IPS-11a (cell line): ENCODE measurements around the gene PAQR8.
"Not testable (repeated sequence)": the region's sequence is repeated elsewhere in the genome, so short reads cannot be mapped to it uniquely, and the experiment has no call there.

Experiments
- H3K4me3 ChIP-seq: one replicate; pipeline ENCODE4 v1.5.1; 2013; ENCODE audit warnings: low read depth, low read length, control low read depth

PAQR8 gene

GRCh38 chr6:52405243-52405642 is 43.3 kb downstream of the PAQR8 start:
- H3K4me3 ChIP-seq, result no peak overlapping the region

DNA sequence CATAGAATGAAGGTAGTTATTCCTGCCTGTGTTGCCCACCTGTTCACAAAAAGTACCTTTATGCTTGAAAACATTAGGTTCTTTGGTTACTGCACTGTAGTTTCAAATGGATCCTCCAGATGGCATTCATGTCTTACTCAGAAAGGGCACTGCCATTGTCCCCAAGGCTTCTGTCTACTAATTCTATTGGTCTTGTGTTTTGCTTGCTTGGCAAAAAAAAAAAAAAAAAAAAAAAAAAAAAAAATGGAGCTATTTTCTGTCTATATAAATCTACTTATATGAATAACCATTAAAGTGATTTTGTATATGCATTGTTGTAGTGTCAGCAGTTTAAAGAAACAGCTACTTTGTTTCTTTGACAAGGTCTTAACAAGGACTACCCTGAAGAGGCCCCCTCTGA is 45.5 kb downstream of the PAQR8 start:
- no peak overlapping the region for H3K4me3 ChIP-seq

DNA sequence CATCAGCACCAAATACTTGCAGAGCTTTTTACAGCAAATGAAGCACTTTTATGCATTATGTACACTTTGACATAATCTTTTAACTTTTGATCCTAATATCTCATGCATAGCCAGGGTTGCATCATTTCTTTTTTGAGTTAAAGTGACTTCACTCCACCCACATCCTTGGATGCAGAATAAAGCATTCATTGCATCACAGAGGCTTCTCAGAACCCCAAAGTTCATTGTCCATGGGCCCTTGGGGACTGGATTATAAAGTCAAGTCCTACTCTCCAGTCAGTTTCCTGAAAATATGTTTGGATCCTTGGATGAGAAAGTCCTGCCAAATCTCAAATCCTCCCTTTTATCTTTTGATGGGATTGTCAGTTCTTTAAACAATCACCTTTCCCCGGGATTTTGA is 47.5 kb downstream of the PAQR8 start:
- H3K4me3 ChIP-seq, result no peak overlapping the region

- H3K4me3 ChIP-seq, result no peak overlapping the region
Measured at GRCh38 chr6:52410979-52411378, 49.0 kb downstream of the PAQR8 start.

DNA sequence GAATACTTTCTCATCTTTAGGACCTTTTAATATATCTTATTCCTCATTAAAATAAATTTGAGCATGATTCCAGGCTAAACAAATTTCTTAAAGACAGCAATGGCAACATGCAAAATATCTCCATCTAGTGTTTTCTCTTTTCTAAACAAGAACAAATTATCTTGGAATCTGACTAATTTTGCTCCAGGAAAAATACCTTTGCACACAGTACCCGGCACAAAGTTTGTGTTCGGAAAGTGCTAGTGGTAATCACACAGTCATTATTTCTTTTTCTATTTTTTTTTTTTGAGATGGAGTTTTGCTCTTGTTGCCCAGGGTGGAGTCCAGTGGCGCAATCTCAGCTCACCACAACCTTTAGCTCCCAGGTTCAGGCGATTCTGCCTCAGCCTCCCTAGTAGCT is 50.0 kb downstream of the PAQR8 start:
- no peak overlapping the region for H3K4me3 ChIP-seq

- no peak overlapping the region for H3K4me3 ChIP-seq
Measured at GRCh38 chr6:52415333-52415732, 53.4 kb downstream of the PAQR8 start.

GRCh38 chr6:52415917-52416628 is 54.1 kb downstream of the PAQR8 start:
- no peak overlapping the region for H3K4me3 ChIP-seq

GRCh38 chr6:52416629-52417151 is 54.7 kb downstream of the PAQR8 start:
- H3K4me3 ChIP-seq, result no peak overlapping the region

DNA sequence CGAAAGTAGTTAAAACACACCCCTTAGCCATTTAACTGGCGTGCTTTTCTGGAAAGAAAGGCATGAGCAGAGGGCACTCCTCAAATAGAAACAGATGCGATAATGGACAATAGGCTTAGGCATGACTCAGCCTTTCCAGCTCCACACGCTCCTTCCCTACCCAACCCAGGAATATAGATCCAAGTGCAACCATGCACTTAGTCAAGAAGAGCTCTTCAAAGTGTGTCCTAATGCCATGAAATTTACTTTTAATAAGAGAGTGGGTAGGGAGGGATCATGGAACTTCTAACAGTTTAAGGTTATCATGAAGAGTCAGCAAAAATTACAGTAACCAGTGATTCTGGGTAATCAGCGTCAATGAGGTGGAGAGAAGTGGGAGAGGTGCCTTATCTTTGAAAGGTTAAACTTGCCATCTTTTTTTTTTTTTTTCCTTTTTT is 55.7 kb downstream of the PAQR8 start:
- no peak overlapping the region for H3K4me3 ChIP-seq

GRCh38 chr6:52418606-52419005 is 56.7 kb downstream of the PAQR8 start:
- H3K4me3 ChIP-seq, result no peak overlapping the region

DNA sequence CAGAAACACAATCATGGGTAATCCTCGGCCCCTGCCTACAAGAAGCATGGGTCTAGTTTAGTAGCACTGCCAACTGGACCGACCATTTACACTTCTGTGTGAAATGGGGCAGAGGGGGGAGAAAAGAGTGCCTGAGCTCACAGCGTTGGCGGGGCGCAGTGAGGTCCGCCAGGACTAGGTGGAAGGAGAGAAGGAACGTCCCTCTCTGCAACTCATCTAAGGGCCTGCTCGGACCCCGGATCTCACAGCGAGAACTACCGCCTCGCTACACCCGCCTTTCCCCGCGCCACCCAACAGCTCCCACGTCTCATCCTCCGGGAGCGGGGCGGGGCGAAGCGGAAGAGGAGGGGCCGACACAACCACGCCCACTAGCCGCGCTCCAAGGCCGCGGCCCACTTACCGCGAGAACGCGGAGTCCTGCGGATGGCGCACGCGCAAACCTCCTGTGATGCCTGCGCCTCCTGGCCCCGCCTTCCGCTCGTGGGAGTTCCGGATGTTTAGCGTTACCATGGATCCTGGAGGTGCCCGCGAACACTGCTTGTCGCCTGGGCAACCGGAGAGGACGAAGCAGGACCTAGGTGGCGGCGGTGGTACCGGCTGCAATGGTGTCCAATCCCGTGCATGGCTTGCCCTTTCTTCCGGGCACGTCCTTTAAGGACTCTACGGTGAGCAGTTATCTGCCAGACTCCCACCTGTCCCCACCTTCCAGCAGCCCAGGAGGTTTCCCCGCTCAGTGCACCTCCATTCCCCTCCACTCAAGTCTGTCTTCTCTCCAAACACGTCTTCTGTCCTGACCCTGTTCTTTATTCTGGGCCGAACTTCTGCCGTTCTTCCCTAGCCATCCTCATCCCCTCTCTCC is 58.1 kb downstream of the PAQR8 start, which contains the start of gene EFHC1:
Gene EFHC1 (plus strand): TSS at position 534 of the 859 bp plus-strand sequence. CDS start 69 bp downstream, at position 603.
- H3K4me3 ChIP-seq, result peak within 1 kb of the TSS; percentile 94

- peak overlapping the region; percentile 94 for H3K4me3 ChIP-seq
Measured at GRCh38 chr6:52420668-52421358, 58.9 kb downstream of the PAQR8 start.

DNA sequence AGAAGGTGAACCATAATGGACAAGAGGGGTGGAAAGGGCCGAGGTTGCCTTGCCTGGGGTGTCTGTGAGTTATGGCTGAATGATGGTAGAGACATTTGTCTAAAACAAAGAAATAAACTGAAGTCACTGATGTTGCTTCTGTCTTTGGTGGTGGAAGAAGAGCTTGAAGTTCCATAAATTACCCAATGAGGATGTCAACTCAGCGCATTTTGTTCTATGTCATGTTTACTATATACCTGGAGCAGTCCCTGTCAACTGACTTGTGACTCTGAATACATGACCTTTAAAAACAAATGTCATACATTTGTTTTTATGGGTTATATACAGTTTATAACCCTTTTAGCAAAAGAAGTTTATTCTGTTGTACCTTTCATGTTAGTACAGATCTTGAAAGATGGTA is 60.2 kb downstream of the PAQR8 start:
- H3K4me3 ChIP-seq, result no peak overlapping the region

GRCh38 chr6:52423448-52423847 is 61.5 kb downstream of the PAQR8 start:
- no peak overlapping the region for H3K4me3 ChIP-seq

- no peak overlapping the region for H3K4me3 ChIP-seq
Measured at GRCh38 chr6:52423971-52424381, 62.0 kb downstream of the PAQR8 start.

DNA sequence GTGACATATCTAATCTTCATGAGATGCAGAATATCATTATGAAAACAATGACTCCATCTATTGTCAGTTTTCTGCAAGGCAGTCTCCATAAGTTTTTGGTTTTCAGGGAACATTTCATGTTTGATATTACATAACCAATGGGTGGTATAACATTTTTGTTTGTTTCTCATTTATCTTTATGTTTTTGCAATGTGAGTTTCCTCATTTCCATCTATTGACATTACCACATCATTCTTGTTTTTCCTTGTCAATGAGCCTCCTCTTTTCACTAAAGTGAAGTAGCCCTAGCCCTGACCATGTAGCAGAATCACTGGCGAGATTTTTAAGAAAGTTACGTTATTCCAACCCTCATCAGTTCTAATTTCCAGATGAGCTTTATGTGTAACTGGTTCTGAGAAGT is 62.6 kb downstream of the PAQR8 start:
- no peak overlapping the region for H3K4me3 ChIP-seq

- no peak overlapping the region for H3K4me3 ChIP-seq
Measured at GRCh38 chr6:52426667-52427066, 64.7 kb downstream of the PAQR8 start.

DNA sequence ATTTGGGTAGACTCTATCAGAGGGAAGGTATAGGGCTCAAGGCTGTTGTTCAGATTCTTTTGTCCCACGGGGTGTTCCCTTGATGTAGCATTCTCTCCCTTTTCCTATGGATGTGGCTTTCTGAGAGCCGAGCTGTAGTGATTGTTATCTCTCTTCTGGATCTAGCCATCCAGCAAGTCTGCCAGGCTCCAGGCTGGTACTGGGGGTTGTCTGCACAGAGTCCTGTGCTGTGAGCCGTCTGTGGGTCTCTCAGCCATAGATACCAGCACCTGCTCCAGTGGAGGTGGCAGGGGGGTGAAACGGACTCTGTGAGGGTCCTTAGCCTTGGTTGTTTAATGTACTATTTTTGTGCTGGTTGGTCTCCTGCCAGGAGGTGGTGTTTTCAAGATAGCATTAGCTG is 71.3 kb downstream of the PAQR8 start:
- not testable (repeated sequence) for H3K4me3 ChIP-seq

DNA sequence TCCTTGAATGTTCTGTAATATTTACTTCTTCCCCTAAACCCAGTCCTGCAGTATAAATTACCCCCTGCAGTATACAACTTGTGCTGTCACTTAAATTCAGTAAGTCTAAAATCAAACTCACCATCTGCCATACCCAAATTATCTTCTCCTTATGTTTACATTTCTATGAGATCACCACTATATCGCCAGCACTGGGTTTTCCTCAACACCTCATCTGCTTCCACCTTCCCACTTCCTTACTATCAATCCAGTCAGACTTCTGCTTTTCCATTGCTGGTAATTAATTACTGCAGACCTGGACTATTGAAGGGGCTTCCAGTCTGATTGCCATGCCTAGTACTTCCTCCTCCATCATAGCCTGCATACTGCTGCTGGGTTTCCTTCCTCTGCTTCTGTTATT is 73.4 kb downstream of the PAQR8 start:
- H3K4me3 ChIP-seq, result no peak overlapping the region

GRCh38 chr6:52438926-52439325 is 77.0 kb downstream of the PAQR8 start:
- H3K4me3 ChIP-seq, result no peak overlapping the region

GRCh38 chr6:52454556-52454955 is 92.6 kb downstream of the PAQR8 start:
- H3K4me3 ChIP-seq, result no peak overlapping the region
